Measurements from ENCODE around the gene FOXS1.

FOXS1 gene

DNA sequence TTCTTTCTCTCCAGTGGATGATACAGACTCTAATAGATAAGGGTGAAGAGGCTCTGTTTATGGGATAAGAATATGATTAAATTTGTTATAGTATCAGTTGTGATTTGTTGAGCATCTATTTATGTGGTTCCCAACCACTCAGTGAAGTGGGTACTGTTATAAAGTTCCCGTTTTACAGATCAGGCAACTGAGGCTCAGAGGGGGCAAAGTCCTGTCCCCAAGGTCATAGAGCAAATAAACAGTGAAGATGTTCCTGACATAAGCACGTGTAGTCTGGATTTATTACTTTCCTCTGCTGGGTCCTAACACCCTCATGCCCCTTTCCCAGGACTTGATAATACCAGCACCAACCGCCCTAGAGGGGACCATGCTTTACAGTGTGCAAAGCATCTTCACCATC lies 20.8 kb upstream of the FOXS1 start:
- Histone ChIP-seq H3K4me2 (ENCODE audit: low read depth, low read length, poor library complexity, severe bottlenecking) (no peak overlapping the region), H3K9me3 (ENCODE audit: insufficient read depth, low read depth, low read length) (no peaks in the 10 kb centered on the region), H2AFZ (ENCODE audit: low read length) (no peak overlapping the region), H3K9me2 (replicated peaks; ENCODE audit: low read depth, low read length) (no peaks in the 10 kb centered on the region), H3K9ac (ENCODE audit: low read depth, low read length, poor library complexity, severe bottlenecking) (no peak overlapping the region), H3K4me1 (ENCODE audit: insufficient read depth, low read length, poor library complexity, severe bottlenecking) (peaks cover 19% of the 10 kb centered on the region), H3K79me2 (ENCODE audit: insufficient read depth, low read length) (no peaks in the 10 kb centered on the region), H3K36me3 (ENCODE audit: insufficient read depth, low read length) (no peaks in the 10 kb centered on the region), H3F3A (ENCODE audit: low read depth) (no peaks in the 10 kb centered on the region), H3K4me3 (ENCODE audit: low read length, poor library complexity, severe bottlenecking) (no peak overlapping the region), H3K27me3 (ENCODE audit: insufficient read depth, low read length, poor library complexity, severe bottlenecking) (peaks cover 9% of the 10 kb centered on the region), H4K20me1 (ENCODE audit: insufficient read depth, low read length, poor library complexity, severe bottlenecking) (no peaks in the 10 kb centered on the region)
- TF ChIP-seq, protein P1, sequence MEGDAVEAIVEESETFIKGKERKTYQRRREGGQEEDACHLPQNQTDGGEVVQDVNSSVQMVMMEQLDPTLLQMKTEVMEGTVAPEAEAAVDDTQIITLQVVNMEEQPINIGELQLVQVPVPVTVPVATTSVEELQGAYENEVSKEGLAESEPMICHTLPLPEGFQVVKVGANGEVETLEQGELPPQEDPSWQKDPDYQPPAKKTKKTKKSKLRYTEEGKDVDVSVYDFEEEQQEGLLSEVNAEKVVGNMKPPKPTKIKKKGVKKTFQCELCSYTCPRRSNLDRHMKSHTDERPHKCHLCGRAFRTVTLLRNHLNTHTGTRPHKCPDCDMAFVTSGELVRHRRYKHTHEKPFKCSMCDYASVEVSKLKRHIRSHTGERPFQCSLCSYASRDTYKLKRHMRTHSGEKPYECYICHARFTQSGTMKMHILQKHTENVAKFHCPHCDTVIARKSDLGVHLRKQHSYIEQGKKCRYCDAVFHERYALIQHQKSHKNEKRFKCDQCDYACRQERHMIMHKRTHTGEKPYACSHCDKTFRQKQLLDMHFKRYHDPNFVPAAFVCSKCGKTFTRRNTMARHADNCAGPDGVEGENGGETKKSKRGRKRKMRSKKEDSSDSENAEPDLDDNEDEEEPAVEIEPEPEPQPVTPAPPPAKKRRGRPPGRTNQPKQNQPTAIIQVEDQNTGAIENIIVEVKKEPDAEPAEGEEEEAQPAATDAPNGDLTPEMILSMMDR (conservative IDR thresholded peaks at IDR 0.05; ENCODE audit: low read length): no peak
- no peak for TF ChIP-seq EZH2phosphoT487 (IDR thresholded peaks at IDR 0.05; ENCODE audit: borderline replicate concordance)

DNA sequence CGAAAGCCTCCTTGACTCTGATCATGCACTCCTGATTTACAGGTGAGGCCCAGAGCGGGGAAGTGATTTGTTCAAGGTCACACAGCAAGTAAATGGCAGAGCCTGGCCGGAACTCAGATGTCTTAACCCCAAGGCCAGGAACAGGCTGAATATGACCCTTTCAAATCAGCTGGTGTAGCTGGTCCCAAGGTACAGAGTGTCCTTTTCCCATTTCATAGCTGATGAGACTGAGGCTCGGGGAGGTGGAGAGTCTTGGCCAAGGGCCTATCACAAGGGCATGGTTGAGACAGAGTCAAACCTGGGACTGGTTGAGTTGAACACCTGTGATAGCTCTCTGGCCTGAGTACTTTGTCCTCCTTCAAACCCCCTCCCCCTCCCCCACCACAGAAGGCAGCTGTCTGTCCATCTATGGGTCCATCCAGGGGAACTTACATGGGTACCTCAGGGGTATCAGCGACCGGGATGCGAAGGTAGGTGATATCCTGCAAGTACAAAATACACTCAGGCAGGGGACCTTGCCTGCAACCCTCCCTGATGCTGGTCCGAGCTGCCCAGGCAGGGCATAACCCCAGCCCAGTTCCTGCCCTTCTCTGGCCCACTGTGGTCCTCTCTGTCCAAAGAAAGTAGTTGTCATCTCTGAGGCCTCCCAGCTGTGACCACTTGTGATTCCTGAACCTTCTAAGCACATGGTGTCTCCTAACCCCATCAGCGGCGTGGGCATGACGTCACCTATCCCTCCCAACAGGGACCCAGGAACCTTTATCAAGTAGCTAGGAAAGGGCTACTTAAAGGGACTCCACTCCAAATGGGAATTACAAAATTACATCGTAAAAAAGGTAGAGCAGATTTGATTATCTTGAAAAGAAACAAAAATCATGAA lies 19.4 kb upstream of the FOXS1 start:
- Histone ChIP-seq H3K9me2 (replicated peaks; ENCODE audit: low read depth, low read length) (no peaks in the 10 kb centered on the region), H3K4me2 (ENCODE audit: low read depth, low read length, poor library complexity, severe bottlenecking) (no peak overlapping the region), H3K27me3 (ENCODE audit: insufficient read depth, low read length, poor library complexity, severe bottlenecking) (no peaks in the 10 kb centered on the region), H3K36me3 (ENCODE audit: insufficient read depth, low read length) (no peaks in the 10 kb centered on the region), H3K79me2 (ENCODE audit: insufficient read depth, low read length) (no peaks in the 10 kb centered on the region), H2AFZ (ENCODE audit: low read length) (no peak overlapping the region), H3K9ac (ENCODE audit: low read depth, low read length, poor library complexity, severe bottlenecking) (no peak overlapping the region), H3K9me3 (ENCODE audit: insufficient read depth, low read depth, low read length) (no peaks in the 10 kb centered on the region), H3K4me1 (ENCODE audit: insufficient read depth, low read length, poor library complexity, severe bottlenecking) (peaks cover 17% of the 10 kb centered on the region), H3F3A (ENCODE audit: low read depth) (no peaks in the 10 kb centered on the region), H4K20me1 (ENCODE audit: insufficient read depth, low read length, poor library complexity, severe bottlenecking) (no peaks in the 10 kb centered on the region), H3K4me3 (ENCODE audit: low read length, poor library complexity, severe bottlenecking) (no peak overlapping the region)
- TF ChIP-seq, protein P1 (conservative IDR thresholded peaks at IDR 0.05; ENCODE audit: low read length): no peak
- no peak for TF ChIP-seq EZH2phosphoT487 (IDR thresholded peaks at IDR 0.05; ENCODE audit: borderline replicate concordance)

- Histone ChIP-seq H3F3A (ENCODE audit: low read depth) (no peaks in the 10 kb centered on the region), H3K9me2 (replicated peaks; ENCODE audit: low read depth, low read length) (no peaks in the 10 kb centered on the region), H2AFZ (ENCODE audit: low read length) (no peak overlapping the region; the same call in 1 of the 2 replicates), H3K36me3 (ENCODE audit: insufficient read depth, low read length) (no peaks in the 10 kb centered on the region), H3K9ac (ENCODE audit: low read depth, low read length, poor library complexity, severe bottlenecking) (no peak overlapping the region), H4K20me1 (ENCODE audit: insufficient read depth, low read length, poor library complexity, severe bottlenecking) (no peaks in the 10 kb centered on the region), H3K79me2 (ENCODE audit: insufficient read depth, low read length) (no peaks in the 10 kb centered on the region), H3K9me3 (ENCODE audit: insufficient read depth, low read depth, low read length) (no peaks in the 10 kb centered on the region), H3K4me1 (ENCODE audit: insufficient read depth, low read length, poor library complexity, severe bottlenecking) (peaks cover 22% of the 10 kb centered on the region), H3K4me2 (ENCODE audit: low read depth, low read length, poor library complexity, severe bottlenecking) (no peak overlapping the region), H3K4me3 (ENCODE audit: low read length, poor library complexity, severe bottlenecking) (no peak overlapping the region), H3K27me3 (ENCODE audit: insufficient read depth, low read length, poor library complexity, severe bottlenecking) (no peaks in the 10 kb centered on the region)
- no peak for TF ChIP-seq EZH2phosphoT487 (IDR thresholded peaks at IDR 0.05; ENCODE audit: borderline replicate concordance)
- TF ChIP-seq, protein P1 (conservative IDR thresholded peaks at IDR 0.05; ENCODE audit: low read length): no peak
Measured at GRCh38 chr20:31863296-31864085, 18.1 kb upstream of the FOXS1 start.
